BE2C (cell line): ENCODE measurements around the gene BHLHE40.
"Not testable (repeated sequence)": the region's sequence is repeated elsewhere in the genome, so short reads cannot be mapped to it uniquely, and the experiment has no call there.

Source experiments
- DNase-seq: peaks from one replicate; pipeline ENCODE4 v3.0.0-alpha.2; 2020
- H3K27me3 ChIP-seq: fragments of 250-450 bp; sonication (Bioruptor Pico); 2 replicates; pipeline ENCODE4 v1.5.1; 2020; ENCODE audit warnings: mild to moderate bottlenecking
- H3K36me3 ChIP-seq: fragments of 250-450 bp; sonication (Bioruptor Pico); 2 replicates; pipeline ENCODE4 v1.5.1; 2020; ENCODE audit warnings: mild to moderate bottlenecking
- H3K4me1 ChIP-seq: fragments of 250-450 bp; sonication (Bioruptor Pico); 2 replicates; pipeline ENCODE4 v1.5.1; 2020
- H3K4me3 ChIP-seq: 2 replicates; pipeline ENCODE4 v1.5.1; 2011; ENCODE audit warnings: low read depth, low read length
- H3K9me3 ChIP-seq: fragments of 250-450 bp; sonication (Bioruptor Pico); 2 replicates; pipeline ENCODE4 v1.5.1; 2020
- TF ChIP-seq, protein P1 (sequence below): IDR thresholded peaks from 2 replicates; pipeline ENCODE4 v1.5.1; 2012; ENCODE audit warnings: mild to moderate bottlenecking, low read depth, low read length

BHLHE40 gene

DNA sequence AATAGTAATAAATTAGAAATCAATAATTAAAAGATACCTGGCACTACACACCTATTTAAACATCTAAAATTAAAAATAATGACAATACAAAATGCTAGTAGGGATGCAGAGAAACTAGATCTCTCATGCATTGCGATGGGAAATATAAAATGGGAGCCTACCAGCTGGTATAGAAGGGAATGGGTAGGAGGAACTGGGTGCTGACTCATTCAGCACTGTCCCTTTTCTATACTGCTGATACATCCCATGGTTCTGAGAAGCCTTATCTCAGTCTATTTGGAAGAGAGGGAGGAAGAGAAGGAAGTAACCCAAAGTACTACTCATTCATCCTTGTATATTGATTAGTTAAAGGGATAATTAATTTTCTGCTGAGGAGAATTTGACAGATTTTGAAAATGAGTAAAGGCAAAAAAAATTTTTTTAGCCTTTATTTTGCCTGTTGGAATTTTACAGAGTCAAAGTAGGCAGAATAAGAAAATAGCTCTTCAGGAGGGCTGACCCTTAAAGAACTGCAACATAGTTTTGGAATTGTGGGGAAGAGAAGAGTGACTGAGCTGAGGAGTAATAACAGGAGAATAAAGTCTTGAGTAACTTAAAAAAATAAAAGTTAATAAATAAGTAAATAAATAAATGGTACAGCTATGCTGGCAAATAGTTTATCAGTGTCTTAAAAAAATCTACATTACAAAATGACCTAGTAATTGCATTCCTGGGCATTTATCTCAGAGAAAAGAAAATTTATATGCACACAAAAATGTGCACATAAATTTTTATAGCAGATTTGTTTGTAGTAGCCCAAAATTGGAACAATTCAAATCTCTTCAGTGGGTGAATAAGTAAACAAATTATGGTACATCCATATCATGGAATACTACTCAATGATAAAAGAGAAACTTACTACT is 15.3 kb upstream of the BHLHE40 start:
- Histone ChIP-seq H3K36me3 (no peaks in the 10 kb centered on the region), H3K4me1 (no peaks in the 10 kb centered on the region), H3K4me3 (no peak overlapping the region), H3K9me3 (no peaks in the 10 kb centered on the region), H3K27me3 (no peaks in the 10 kb centered on the region)
- TF ChIP-seq, protein P1, sequence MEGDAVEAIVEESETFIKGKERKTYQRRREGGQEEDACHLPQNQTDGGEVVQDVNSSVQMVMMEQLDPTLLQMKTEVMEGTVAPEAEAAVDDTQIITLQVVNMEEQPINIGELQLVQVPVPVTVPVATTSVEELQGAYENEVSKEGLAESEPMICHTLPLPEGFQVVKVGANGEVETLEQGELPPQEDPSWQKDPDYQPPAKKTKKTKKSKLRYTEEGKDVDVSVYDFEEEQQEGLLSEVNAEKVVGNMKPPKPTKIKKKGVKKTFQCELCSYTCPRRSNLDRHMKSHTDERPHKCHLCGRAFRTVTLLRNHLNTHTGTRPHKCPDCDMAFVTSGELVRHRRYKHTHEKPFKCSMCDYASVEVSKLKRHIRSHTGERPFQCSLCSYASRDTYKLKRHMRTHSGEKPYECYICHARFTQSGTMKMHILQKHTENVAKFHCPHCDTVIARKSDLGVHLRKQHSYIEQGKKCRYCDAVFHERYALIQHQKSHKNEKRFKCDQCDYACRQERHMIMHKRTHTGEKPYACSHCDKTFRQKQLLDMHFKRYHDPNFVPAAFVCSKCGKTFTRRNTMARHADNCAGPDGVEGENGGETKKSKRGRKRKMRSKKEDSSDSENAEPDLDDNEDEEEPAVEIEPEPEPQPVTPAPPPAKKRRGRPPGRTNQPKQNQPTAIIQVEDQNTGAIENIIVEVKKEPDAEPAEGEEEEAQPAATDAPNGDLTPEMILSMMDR = no peak
- DNase-seq = no peak

DNA sequence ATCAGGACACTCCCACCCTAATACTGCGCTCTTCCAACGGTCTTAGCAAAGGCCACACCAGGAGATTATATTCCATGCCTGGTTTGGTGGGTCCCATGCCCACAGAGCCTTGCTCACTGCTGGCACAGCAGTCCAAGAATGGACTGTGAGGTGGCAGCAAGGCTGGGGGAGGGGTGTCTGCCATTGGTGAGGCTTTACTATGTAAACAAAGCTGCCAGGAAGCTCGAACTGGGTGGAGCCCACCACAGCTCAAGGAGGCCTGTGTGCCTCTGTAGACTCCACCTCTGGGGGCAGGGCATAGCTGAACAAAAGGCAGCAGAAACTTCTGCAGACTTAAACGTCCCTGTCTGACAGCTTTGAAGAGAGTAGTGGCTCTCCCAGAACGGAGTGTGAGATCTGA is 13.2 kb upstream of the BHLHE40 start:
- not testable (repeated sequence) for H3K27me3 ChIP-seq, DNase-seq, H3K4me3 ChIP-seq, H3K9me3 ChIP-seq, H3K36me3 ChIP-seq, H3K4me1 ChIP-seq

DNA sequence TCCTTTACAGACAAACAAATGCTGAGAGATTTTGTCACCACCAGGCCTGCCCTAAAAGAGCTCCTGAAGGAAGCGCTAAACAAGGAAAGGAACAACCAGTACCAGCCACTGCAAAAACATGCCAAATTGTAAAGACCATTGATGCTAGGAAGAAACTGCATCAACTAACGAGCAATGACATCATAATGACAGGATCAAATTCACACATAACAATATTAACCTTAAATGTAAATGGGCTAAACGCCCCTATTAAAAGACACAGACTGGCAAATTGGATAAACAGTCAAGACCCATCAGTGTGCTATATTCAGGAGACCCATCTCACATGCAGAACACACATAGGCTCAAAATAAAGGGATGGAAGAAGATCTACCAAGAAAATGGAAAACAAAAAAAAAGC is 11.6 kb upstream of the BHLHE40 start:
- H3K36me3 ChIP-seq, DNase-seq, H3K27me3 ChIP-seq, H3K9me3 ChIP-seq, H3K4me1 ChIP-seq, H3K4me3 ChIP-seq: not testable (repeated sequence)

DNA sequence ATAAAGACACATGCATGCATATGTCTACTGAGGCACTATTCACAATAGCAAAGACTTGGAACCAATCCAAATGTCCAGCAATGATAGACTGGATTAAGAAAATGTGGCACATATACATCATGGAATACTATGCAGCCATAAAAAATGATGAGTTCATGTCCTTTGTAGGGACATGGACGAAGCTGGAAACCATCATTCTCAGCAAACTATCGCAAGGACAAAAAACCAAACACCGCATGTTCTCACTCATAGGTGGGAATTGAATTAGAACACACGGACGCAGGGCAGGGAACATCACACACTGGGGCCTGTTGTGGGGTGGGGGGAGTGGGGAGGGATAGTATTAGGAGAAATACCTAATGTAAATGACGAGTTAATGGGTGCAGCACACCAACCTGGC is 7.8 kb upstream of the BHLHE40 start:
- H3K9me3 ChIP-seq, H3K36me3 ChIP-seq, H3K27me3 ChIP-seq, H3K4me1 ChIP-seq, H3K4me3 ChIP-seq, DNase-seq: not testable (repeated sequence)

GRCh38 chr3:4971838-4972237 is 7.4 kb upstream of the BHLHE40 start:
- H3K36me3 ChIP-seq = no peaks in the 10 kb centered on the region
- TF ChIP-seq, protein P1 = no peak
- no peaks in the 10 kb centered on the region for H3K4me1 ChIP-seq
- H3K9me3 ChIP-seq = no peaks in the 10 kb centered on the region
- H3K4me3 ChIP-seq = no peak overlapping the region
- H3K27me3 ChIP-seq = no peaks in the 10 kb centered on the region
- no peak for DNase-seq

- no peak for DNase-seq
- TF ChIP-seq, protein P1 = no peak
- Histone ChIP-seq H3K27me3 (no peaks in the 10 kb centered on the region), H3K4me1 (no peaks in the 10 kb centered on the region), H3K4me3 (no peak overlapping the region), H3K36me3 (no peaks in the 10 kb centered on the region), H3K9me3 (no peaks in the 10 kb centered on the region)
These were observed 6.3 kb upstream of the BHLHE40 start for GRCh38 chr3:4972652-4973643.

- DNase-seq = no peak
- no peaks in the 10 kb centered on the region for H3K36me3 ChIP-seq
- TF ChIP-seq, protein P1 = no peak
These were observed 5.1 kb upstream of the BHLHE40 start for GRCh38 chr3:4974154-4974553.

More at GRCh38 chr3:4974154-4974553, 5.1 kb upstream of the BHLHE40 start:
- H3K4me3 ChIP-seq = no peak overlapping the region
- no peaks in the 10 kb centered on the region for H3K4me1 ChIP-seq
- H3K27me3 ChIP-seq = no peaks in the 10 kb centered on the region
- H3K9me3 ChIP-seq = no peaks in the 10 kb centered on the region
